Measurements from ENCODE around the gene MFAP2.

The MFAP2 gene

GRCh38 chr1:16996845-16997244, 16.4 kb upstream of the MFAP2 start:
- Mint-ChIP-seq H3K4me1 (ENCODE audit: low read depth) (no peaks in the 10 kb centered on the region), H3K4me3 (no peak overlapping the region), H3K36me3 (peaks cover 5% of the 10 kb centered on the region), H3K27me3 (no peaks in the 10 kb centered on the region), H3K9me3 (ENCODE audit: low read depth) (no peaks in the 10 kb centered on the region), H3K27ac (no peak overlapping the region)

GRCh38 chr1:16993521-16994038, 13.2 kb upstream of the MFAP2 start:
- H3K36me3 Mint-ChIP-seq = peaks cover 4% of the 10 kb centered on the region
- no peaks in the 10 kb centered on the region for H3K9me3 Mint-ChIP-seq (ENCODE audit: low read depth)
- H3K27ac Mint-ChIP-seq = no peak overlapping the region
- H3K4me1 Mint-ChIP-seq (ENCODE audit: low read depth) = no peaks in the 10 kb centered on the region
- no peaks in the 10 kb centered on the region for H3K27me3 Mint-ChIP-seq
- H3K4me3 Mint-ChIP-seq = no peak overlapping the region

GRCh38 chr1:16992675-16993074, 12.3 kb upstream of the MFAP2 start:
- Mint-ChIP-seq H3K36me3 (peaks cover 4% of the 10 kb centered on the region), H3K27me3 (no peaks in the 10 kb centered on the region), H3K4me1 (ENCODE audit: low read depth) (no peaks in the 10 kb centered on the region), H3K4me3 (no peak overlapping the region), H3K27ac (no peak overlapping the region), H3K9me3 (ENCODE audit: low read depth) (no peaks in the 10 kb centered on the region)

- Mint-ChIP-seq H3K36me3 (peaks cover 4% of the 10 kb centered on the region), H3K4me1 (ENCODE audit: low read depth) (no peaks in the 10 kb centered on the region), H3K4me3 (no peak overlapping the region), H3K27ac (no peak overlapping the region), H3K27me3 (no peaks in the 10 kb centered on the region), H3K9me3 (ENCODE audit: low read depth) (no peaks in the 10 kb centered on the region)
Measured at GRCh38 chr1:16992102-16992501, 11.7 kb upstream of the MFAP2 start.

- H3K36me3 Mint-ChIP-seq = peaks cover 4% of the 10 kb centered on the region
- H3K9me3 Mint-ChIP-seq (ENCODE audit: low read depth) = no peaks in the 10 kb centered on the region
- H3K4me1 Mint-ChIP-seq (ENCODE audit: low read depth) = no peaks in the 10 kb centered on the region
- H3K27me3 Mint-ChIP-seq = no peaks in the 10 kb centered on the region
- no peak overlapping the region for H3K4me3 Mint-ChIP-seq
- H3K27ac Mint-ChIP-seq = no peak overlapping the region
Measured at GRCh38 chr1:16991571-16991970, 11.2 kb upstream of the MFAP2 start.

- Mint-ChIP-seq H3K4me1 (ENCODE audit: low read depth) (no peaks in the 10 kb centered on the region), H3K27ac (no peak overlapping the region), H3K9me3 (ENCODE audit: low read depth) (no peaks in the 10 kb centered on the region), H3K27me3 (no peaks in the 10 kb centered on the region), H3K4me3 (no peak overlapping the region), H3K36me3 (peaks cover 7% of the 10 kb centered on the region)
Measured at GRCh38 chr1:16989676-16990391, 9.4 kb upstream of the MFAP2 start.

GRCh38 chr1:16988210-16988609, 7.8 kb upstream of the MFAP2 start:
- no peaks in the 10 kb centered on the region for H3K9me3 Mint-ChIP-seq (ENCODE audit: low read depth)
- H3K27me3 Mint-ChIP-seq = peaks cover 1% of the 10 kb centered on the region
- peaks cover 7% of the 10 kb centered on the region for H3K36me3 Mint-ChIP-seq
- H3K4me3 Mint-ChIP-seq = no peak overlapping the region
- no peak overlapping the region for H3K27ac Mint-ChIP-seq
- H3K4me1 Mint-ChIP-seq (ENCODE audit: low read depth) = no peaks in the 10 kb centered on the region

GRCh38 chr1:16986962-16987361, 6.5 kb upstream of the MFAP2 start:
- H3K9me3 Mint-ChIP-seq (ENCODE audit: low read depth) = no peaks in the 10 kb centered on the region
- no peaks in the 10 kb centered on the region for H3K4me1 Mint-ChIP-seq (ENCODE audit: low read depth)
- H3K27ac Mint-ChIP-seq = no peak overlapping the region
- peaks cover 7% of the 10 kb centered on the region for H3K36me3 Mint-ChIP-seq
- H3K4me3 Mint-ChIP-seq = no peak overlapping the region
- peaks cover 3% of the 10 kb centered on the region for H3K27me3 Mint-ChIP-seq

GRCh38 chr1:16986560-16986959, 6.1 kb upstream of the MFAP2 start:
- Mint-ChIP-seq H3K4me1 (ENCODE audit: low read depth) (no peaks in the 10 kb centered on the region), H3K27ac (no peak overlapping the region), H3K27me3 (peaks cover 4% of the 10 kb centered on the region), H3K9me3 (ENCODE audit: low read depth) (no peaks in the 10 kb centered on the region), H3K36me3 (peaks cover 7% of the 10 kb centered on the region), H3K4me3 (no peak overlapping the region)

- H3K27ac Mint-ChIP-seq = no peak overlapping the region
- H3K36me3 Mint-ChIP-seq = peaks cover 5% of the 10 kb centered on the region
- no peak overlapping the region for H3K4me3 Mint-ChIP-seq
- peaks cover 9% of the 10 kb centered on the region for H3K27me3 Mint-ChIP-seq
- no peaks in the 10 kb centered on the region for H3K9me3 Mint-ChIP-seq (ENCODE audit: low read depth)
- H3K4me1 Mint-ChIP-seq (ENCODE audit: low read depth) = peaks cover 4% of the 10 kb centered on the region
Measured at GRCh38 chr1:16986113-16986512, 5.7 kb upstream of the MFAP2 start.

GRCh38 chr1:16984717-16985116, 4.3 kb upstream of the MFAP2 start:
- H3K4me1 Mint-ChIP-seq (ENCODE audit: low read depth) = peaks cover 9% of the 10 kb centered on the region
- peaks cover 5% of the 10 kb centered on the region for H3K36me3 Mint-ChIP-seq
- H3K27me3 Mint-ChIP-seq = peaks cover 12% of the 10 kb centered on the region
- H3K4me3 Mint-ChIP-seq = no peak overlapping the region
- H3K9me3 Mint-ChIP-seq (ENCODE audit: low read depth) = no peaks in the 10 kb centered on the region
- H3K27ac Mint-ChIP-seq = no peak overlapping the region

- no peak overlapping the region for H3K27ac Mint-ChIP-seq
- peaks cover 12% of the 10 kb centered on the region for H3K27me3 Mint-ChIP-seq
- H3K4me1 Mint-ChIP-seq (ENCODE audit: low read depth) = peaks cover 9% of the 10 kb centered on the region
- H3K9me3 Mint-ChIP-seq (ENCODE audit: low read depth) = no peaks in the 10 kb centered on the region
- no peak overlapping the region for H3K4me3 Mint-ChIP-seq
- H3K36me3 Mint-ChIP-seq = peaks cover 5% of the 10 kb centered on the region
Measured at GRCh38 chr1:16983649-16984048, 3.2 kb upstream of the MFAP2 start.

- Mint-ChIP-seq H3K27me3 (peaks cover 12% of the 10 kb centered on the region), H3K9me3 (ENCODE audit: low read depth) (no peaks in the 10 kb centered on the region), H3K4me3 (no peak overlapping the region), H3K36me3 (peaks cover 4% of the 10 kb centered on the region), H3K27ac (no peak overlapping the region), H3K4me1 (ENCODE audit: low read depth) (peaks cover 9% of the 10 kb centered on the region)
Measured at GRCh38 chr1:16982902-16983301, 2.5 kb upstream of the MFAP2 start.

GRCh38 chr1:16981269-16981849, 939 bp upstream of the MFAP2 start:
- Mint-ChIP-seq H3K27ac (no peak overlapping the region), H3K4me3 (peak overlapping the region; percentile 85), H3K27me3 (peaks cover 12% of the 10 kb centered on the region), H3K9me3 (ENCODE audit: low read depth) (no peaks in the 10 kb centered on the region), H3K36me3 (peaks cover 2% of the 10 kb centered on the region), H3K4me1 (ENCODE audit: low read depth) (peaks cover 9% of the 10 kb centered on the region)

GRCh38 chr1:16979475-16980327, 719 bp downstream of the MFAP2 start:
- Mint-ChIP-seq H3K4me1 (ENCODE audit: low read depth) (peaks cover 9% of the 10 kb centered on the region), H3K4me3 (no peak overlapping the region), H3K27ac (no peak overlapping the region), H3K9me3 (ENCODE audit: low read depth) (no peaks in the 10 kb centered on the region), H3K27me3 (peaks cover 12% of the 10 kb centered on the region), H3K36me3 (no peaks in the 10 kb centered on the region)
